Cardiac muscle cell (in vitro differentiated cells and primary cell): ENCODE data around the gene ILDR2. TPM values are rescaled to one million over a fixed set of nuclear protein-coding genes. Genes with fewer than 3 reads are reported as not detected.

ENCODE experiments used
- DNase-seq, 2 donors: peaks; one replicate each; pipeline versions ENCODE4 v3.0.0 to v3.0.0-alpha.2; 2010 to 2017; ENCODE audit warnings: low read depth in 1 of 2, low spot score in 1 of 2
- H3K27ac ChIP-seq: fragments of 200-600 bp; sonication (generic); 2 replicates; pipeline ENCODE4 v1.5.1; 2016
- H3K27me3 ChIP-seq: fragments of 200-600 bp; sonication (generic); 2 replicates; pipeline ENCODE4 v1.6.0; 2016; ENCODE audit warnings: control low read depth
- H3K36me3 ChIP-seq: fragments of 200-600 bp; sonication (generic); 2 replicates; pipeline ENCODE4 v1.5.1; 2016; ENCODE audit warnings: control low read depth
- H3K4me1 ChIP-seq: fragments of 200-600 bp; sonication (generic); 2 replicates; pipeline ENCODE4 v1.8.1; 2017; ENCODE audit warnings: low read depth, mild to moderate bottlenecking, mixed run types
- H3K4me3 ChIP-seq: fragments of 200-600 bp; sonication (generic); 2 replicates; pipeline ENCODE4 v1.5.1; 2016; ENCODE audit warnings: mild to moderate bottlenecking
- H3K9me3 ChIP-seq: fragments of 200-600 bp; sonication (generic); 2 replicates; pipeline ENCODE4 v1.5.1; 2017; ENCODE audit warnings: low read depth, mild to moderate bottlenecking, control low read depth
- CTCF ChIP-seq: IDR thresholded peaks from 2 replicates; pipeline ENCODE4 v1.5.1; 2012; ENCODE audit warnings: low read depth, mild to moderate bottlenecking, low read length
- polyA plus RNA-seq: library from polyadenylated mRNA; unstranded; fragments of >200 nt; fragmentation: Nextera tagmentation; extraction: Ambion mirVana; gene quantifications from 2 replicates; pipeline ENCODE4 v1.2.1, GENCODE V29; 2016
- total RNA-seq: library from RNA; depleted of rRNA; stranded (reverse); fragments of >200 nt; gene quantifications from 2 replicates; pipeline ENCODE4 v1.2.3, GENCODE V29; 2016

ILDR2 gene
- total and polyA plus RNA-seq, 2 experiments from 2014 or later = 3.3 to 12.3 TPM

- H3K36me3 ChIP-seq = no peaks in the 10 kb centered on the region
- DNase-seq = no peak
- TF ChIP-seq CTCF = no peak
Observed at GRCh38 chr1:166900987-166901386, 74.4 kb downstream of the ILDR2 start.

GRCh38 chr1:166899769-166900168, 75.6 kb downstream of the ILDR2 start:
- Histone ChIP-seq H3K4me3 (no peak overlapping the region), H3K27ac (no peak overlapping the region), H3K36me3 (no peaks in the 10 kb centered on the region), H3K9me3 (no peaks in the 10 kb centered on the region), H3K27me3 (no peaks in the 10 kb centered on the region), H3K4me1 (no peaks in the 10 kb centered on the region)
- DNase-seq = no peak
- TF ChIP-seq CTCF = no peak

More at GRCh38 chr1:166900987-166901386, 74.4 kb downstream of the ILDR2 start:
- no peak overlapping the region for H3K27ac ChIP-seq
- H3K4me1 ChIP-seq = no peaks in the 10 kb centered on the region
- no peak overlapping the region for H3K4me3 ChIP-seq
- no peaks in the 10 kb centered on the region for H3K27me3 ChIP-seq
- H3K9me3 ChIP-seq = no peaks in the 10 kb centered on the region

GRCh38 chr1:166895766-166896165, 79.6 kb downstream of the ILDR2 start:
- H3K4me3 ChIP-seq = no peak overlapping the region
- H3K27ac ChIP-seq = no peak overlapping the region
- no peak for DNase-seq
- no peaks in the 10 kb centered on the region for H3K27me3 ChIP-seq
- no peak for TF ChIP-seq CTCF
- H3K9me3 ChIP-seq = no peaks in the 10 kb centered on the region
- no peaks in the 10 kb centered on the region for H3K4me1 ChIP-seq
- H3K36me3 ChIP-seq = no peaks in the 10 kb centered on the region

GRCh38 chr1:166889776-166890175, 85.6 kb downstream of the ILDR2 start:
- TF ChIP-seq CTCF = no peak
- Histone ChIP-seq H3K4me1 (no peaks in the 10 kb centered on the region), H3K27me3 (peaks cover 15% of the 10 kb centered on the region)

GRCh38 chr1:166888373-166889111, 86.8 kb downstream of the ILDR2 start:
- Histone ChIP-seq H3K4me1 (no peaks in the 10 kb centered on the region), H3K36me3 (no peaks in the 10 kb centered on the region), H3K9me3 (no peaks in the 10 kb centered on the region), H3K4me3 (no peak overlapping the region), H3K27me3 (peaks cover 26% of the 10 kb centered on the region), H3K27ac (no peak overlapping the region)
- DNase-seq = no peak
- TF ChIP-seq CTCF = no peak

More at GRCh38 chr1:166889776-166890175, 85.6 kb downstream of the ILDR2 start:
- Histone ChIP-seq H3K36me3 (no peaks in the 10 kb centered on the region), H3K27ac (no peak overlapping the region), H3K4me3 (no peak overlapping the region), H3K9me3 (no peaks in the 10 kb centered on the region)
- no peak for DNase-seq
